Body of pancreas (tissue), 4 donors: Measurements from ENCODE around the gene SPSB2.

Source experiments
- POLR2A ChIP-seq, 3 donors: fragments of 450-650 bp; IDR thresholded peaks; one replicate each; pipeline ENCODE4 v1.6.1; 2016; ENCODE audit warnings: antibody characterized with exemption in 3 of 3, mild to moderate bottlenecking in 2 of 3
- TF ChIP-seq, protein P1 (sequence below), 7 experiments: fragments of 450-650 bp in 4 of 7; fragments of 200-600 bp in 3 of 7; sonication (generic) in 3 of 7; IDR thresholded peaks; one replicate each; pipeline ENCODE4 v1.5.1; 2016 to 2019; ENCODE audit warnings: antibody characterized with exemption in 7 of 7

DNA sequence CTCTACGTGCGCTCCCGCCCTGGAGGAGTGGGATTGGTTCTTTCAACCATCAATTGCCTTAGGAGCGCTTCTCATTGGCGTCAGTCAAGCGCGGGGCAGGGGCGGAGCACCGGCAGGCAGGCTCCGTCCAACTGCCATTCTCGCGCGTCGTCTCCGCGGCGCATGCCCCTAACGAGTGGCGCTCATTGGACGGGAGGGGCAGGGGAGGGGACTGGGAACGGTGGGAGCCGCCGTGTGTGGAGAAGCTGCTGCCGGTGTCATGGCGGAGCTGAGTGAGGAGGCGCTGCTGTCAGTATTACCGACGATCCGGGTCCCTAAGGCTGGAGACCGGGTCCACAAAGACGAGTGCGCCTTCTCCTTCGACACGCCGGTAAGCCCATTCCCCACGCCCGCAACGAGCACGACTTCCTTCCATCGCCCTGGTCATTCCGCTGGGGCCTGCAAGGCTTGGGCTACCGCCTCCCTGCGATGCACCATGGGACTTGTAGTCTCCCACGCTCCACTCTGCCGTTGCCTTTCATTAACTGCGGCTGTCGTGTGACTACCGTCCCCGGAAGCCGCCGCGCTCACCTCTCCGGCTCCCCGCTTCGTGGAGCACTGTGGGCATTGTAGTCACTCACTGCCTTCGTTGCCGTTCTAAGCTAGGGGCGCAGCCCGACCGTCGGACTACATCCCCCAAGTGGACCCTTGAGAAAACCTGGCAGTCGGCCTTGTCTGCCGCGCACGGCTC lies 21.0 kb downstream of the SPSB2 start, which contains the start of gene USP5:
- TF ChIP-seq, protein P1, sequence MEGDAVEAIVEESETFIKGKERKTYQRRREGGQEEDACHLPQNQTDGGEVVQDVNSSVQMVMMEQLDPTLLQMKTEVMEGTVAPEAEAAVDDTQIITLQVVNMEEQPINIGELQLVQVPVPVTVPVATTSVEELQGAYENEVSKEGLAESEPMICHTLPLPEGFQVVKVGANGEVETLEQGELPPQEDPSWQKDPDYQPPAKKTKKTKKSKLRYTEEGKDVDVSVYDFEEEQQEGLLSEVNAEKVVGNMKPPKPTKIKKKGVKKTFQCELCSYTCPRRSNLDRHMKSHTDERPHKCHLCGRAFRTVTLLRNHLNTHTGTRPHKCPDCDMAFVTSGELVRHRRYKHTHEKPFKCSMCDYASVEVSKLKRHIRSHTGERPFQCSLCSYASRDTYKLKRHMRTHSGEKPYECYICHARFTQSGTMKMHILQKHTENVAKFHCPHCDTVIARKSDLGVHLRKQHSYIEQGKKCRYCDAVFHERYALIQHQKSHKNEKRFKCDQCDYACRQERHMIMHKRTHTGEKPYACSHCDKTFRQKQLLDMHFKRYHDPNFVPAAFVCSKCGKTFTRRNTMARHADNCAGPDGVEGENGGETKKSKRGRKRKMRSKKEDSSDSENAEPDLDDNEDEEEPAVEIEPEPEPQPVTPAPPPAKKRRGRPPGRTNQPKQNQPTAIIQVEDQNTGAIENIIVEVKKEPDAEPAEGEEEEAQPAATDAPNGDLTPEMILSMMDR (IDR thresholded peaks at IDR 0.05): peak in 3 of 7 experiments; percentile 19 to 41 (median 33)
- TF ChIP-seq POLR2A (IDR thresholded peaks at IDR 0.05): no peak
